GM12878 (cell line): Measurements from ENCODE around the gene C1QTNF12. TPM values are rescaled to one million over a fixed set of nuclear protein-coding genes. Genes with fewer than 3 reads are reported as not detected.

ENCODE experiments used
- FOXM1 ChIP-seq: IDR thresholded peaks from 2 replicates; pipeline ENCODE4 v1.6.1; 2012; ENCODE audit warnings: low read depth, mild to moderate bottlenecking, inconsistent platforms, low read length, moderate library complexity
- GATAD2B ChIP-seq: fragments of 450-650 bp; conservative IDR thresholded peaks from 2 replicates; pipeline ENCODE4 v1.6.1; 2017; ENCODE audit warnings: low read depth, mild to moderate bottlenecking, moderate library complexity
- KLF5 ChIP-seq: fragments of 450-650 bp; IDR thresholded peaks from 2 replicates; pipeline ENCODE4 v1.6.1; 2014; ENCODE audit warnings: mild to moderate bottlenecking; ENCODE audit not compliant: partially characterized antibody
- LARP7 ChIP-seq: fragments of 450-650 bp; IDR thresholded peaks from 2 replicates; pipeline ENCODE4 v1.6.1; 2017; ENCODE audit warnings: mild to moderate bottlenecking
- NRF1 ChIP-seq: conservative IDR thresholded peaks from 2 replicates; pipeline ENCODE4 v1.6.1; 2011; ENCODE audit warnings: mild to moderate bottlenecking, low read depth, low read length, improper control_type of control experiment
- RELA ChIP-seq: fragments of 450-650 bp; IDR thresholded peaks from 2 replicates; pipeline ENCODE4 v1.8.0; 2014; ENCODE audit warnings: borderline replicate concordance; ENCODE audit not compliant: partially characterized antibody
- SMC3 ChIP-seq: IDR thresholded peaks from 2 replicates; pipeline ENCODE4 v1.6.1; 2011; ENCODE audit warnings: low read length, improper control_type of control experiment, borderline replicate concordance
- TBL1XR1 ChIP-seq: IDR thresholded peaks from 2 replicates; pipeline ENCODE4 v1.6.1; 2012; ENCODE audit warnings: low read depth, low read length, improper control_type of control experiment
- ZSCAN29 ChIP-seq: fragments of 450-650 bp; IDR thresholded peaks from 2 replicates; pipeline ENCODE4 v1.6.1; 2017; ENCODE audit warnings: mild to moderate bottlenecking, moderate library complexity
- polyA plus RNA-seq, 11 experiments: library from polyadenylated mRNA; depleted of rRNA in 4 of 11; unstranded in 6 of 11; stranded (reverse) in 5 of 11; fragments of >200 nt; fragmentation: Nextera tagmentation in 4 of 11; fragmentation: Illumina TruSeq in 1 of 11; extraction: Ambion mirVana in 4 of 11; extraction: Trizol in 1 of 11; gene quantifications; 1 replicate in 1 of 11; 2 replicates in 10 of 11; pipeline versions ENCODE4 v1.2.1 to v1.2.3, GENCODE V29; 2011 to 2016; ENCODE audit warnings: inconsistent platforms in 2 of 11, missing spikeins in 2 of 11, low read depth in 1 of 11
- total RNA-seq, 4 experiments: library from RNA; depleted of rRNA in 3 of 4; stranded (reverse); fragments of >200 nt in 3 of 4; fragmentation: Illumina TruSeq in 1 of 4; extraction: Trizol in 1 of 4; gene quantifications; 2 replicates each; pipeline versions ENCODE4 v1.2.1 to v1.2.3, GENCODE V29; 2013 to 2021
- TF ChIP-seq, protein P1 (sequence below): fragments of 450-650 bp; formaldehyde crosslinking; IDR thresholded peaks from 2 replicates; pipeline ENCODE4 v1.4.0; 2020; ENCODE audit warnings: mild to moderate bottlenecking, moderate library complexity
- TF ChIP-seq, protein P2 (sequence below): fragments of 450-650 bp; IDR thresholded peaks from 2 replicates; pipeline ENCODE4 v1.6.1; 2016; ENCODE audit warnings: mild to moderate bottlenecking
- TF ChIP-seq, protein P3 (sequence below): fragments of 450-650 bp; IDR thresholded peaks from 2 replicates; pipeline ENCODE4 v1.6.1; 2017; ENCODE audit warnings: mild to moderate bottlenecking

The C1QTNF12 gene
- total and polyA plus RNA-seq, 10 of the 15 experiments (the other 5 are each of a cell fraction or from before 2014, with no cell fraction given): 0.17 to 1.0 (median 0.31) TPM; not detected in 5

DNA sequence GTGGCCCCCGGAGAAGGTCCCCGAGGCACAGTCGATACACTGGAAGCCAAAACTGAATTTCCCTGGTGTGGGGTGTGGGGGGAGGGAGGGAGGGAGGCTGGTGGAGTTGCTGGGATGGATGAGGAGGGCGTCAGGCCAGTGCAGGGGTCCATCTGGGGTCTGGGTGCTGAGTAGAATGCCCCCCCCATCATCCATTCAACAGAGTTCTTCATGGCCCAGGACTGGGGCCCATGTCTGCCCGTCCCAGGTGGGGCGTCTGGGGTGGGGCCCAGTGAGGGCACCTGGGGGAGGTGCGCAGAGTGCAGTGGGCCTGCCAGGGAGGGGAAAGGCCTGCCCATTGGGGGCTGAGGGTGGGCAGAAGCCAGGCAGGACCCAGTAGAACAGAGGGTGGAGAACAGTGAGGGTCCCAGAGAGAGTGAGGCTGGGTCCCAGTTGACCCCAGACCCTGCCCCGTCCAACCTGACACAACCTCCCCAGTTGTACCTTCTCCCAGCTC is 42.0 kb downstream of the C1QTNF12 start (continued):
- TF ChIP-seq, protein P1, sequence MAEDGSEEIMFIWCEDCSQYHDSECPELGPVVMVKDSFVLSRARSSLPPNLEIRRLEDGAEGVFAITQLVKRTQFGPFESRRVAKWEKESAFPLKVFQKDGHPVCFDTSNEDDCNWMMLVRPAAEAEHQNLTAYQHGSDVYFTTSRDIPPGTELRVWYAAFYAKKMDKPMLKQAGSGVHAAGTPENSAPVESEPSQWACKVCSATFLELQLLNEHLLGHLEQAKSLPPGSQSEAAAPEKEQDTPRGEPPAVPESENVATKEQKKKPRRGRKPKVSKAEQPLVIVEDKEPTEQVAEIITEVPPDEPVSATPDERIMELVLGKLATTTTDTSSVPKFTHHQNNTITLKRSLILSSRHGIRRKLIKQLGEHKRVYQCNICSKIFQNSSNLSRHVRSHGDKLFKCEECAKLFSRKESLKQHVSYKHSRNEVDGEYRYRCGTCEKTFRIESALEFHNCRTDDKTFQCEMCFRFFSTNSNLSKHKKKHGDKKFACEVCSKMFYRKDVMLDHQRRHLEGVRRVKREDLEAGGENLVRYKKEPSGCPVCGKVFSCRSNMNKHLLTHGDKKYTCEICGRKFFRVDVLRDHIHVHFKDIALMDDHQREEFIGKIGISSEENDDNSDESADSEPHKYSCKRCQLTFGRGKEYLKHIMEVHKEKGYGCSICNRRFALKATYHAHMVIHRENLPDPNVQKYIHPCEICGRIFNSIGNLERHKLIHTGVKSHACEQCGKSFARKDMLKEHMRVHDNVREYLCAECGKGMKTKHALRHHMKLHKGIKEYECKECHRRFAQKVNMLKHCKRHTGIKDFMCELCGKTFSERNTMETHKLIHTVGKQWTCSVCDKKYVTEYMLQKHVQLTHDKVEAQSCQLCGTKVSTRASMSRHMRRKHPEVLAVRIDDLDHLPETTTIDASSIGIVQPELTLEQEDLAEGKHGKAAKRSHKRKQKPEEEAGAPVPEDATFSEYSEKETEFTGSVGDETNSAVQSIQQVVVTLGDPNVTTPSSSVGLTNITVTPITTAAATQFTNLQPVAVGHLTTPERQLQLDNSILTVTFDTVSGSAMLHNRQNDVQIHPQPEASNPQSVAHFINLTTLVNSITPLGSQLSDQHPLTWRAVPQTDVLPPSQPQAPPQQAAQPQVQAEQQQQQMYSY (CRISPR knock-in tag): no peak
- TF ChIP-seq RELA: no peak
- TF ChIP-seq TBL1XR1: no peak
- TF ChIP-seq NRF1: no peak
- no peak for TF ChIP-seq ZSCAN29
- TF ChIP-seq, protein P2, sequence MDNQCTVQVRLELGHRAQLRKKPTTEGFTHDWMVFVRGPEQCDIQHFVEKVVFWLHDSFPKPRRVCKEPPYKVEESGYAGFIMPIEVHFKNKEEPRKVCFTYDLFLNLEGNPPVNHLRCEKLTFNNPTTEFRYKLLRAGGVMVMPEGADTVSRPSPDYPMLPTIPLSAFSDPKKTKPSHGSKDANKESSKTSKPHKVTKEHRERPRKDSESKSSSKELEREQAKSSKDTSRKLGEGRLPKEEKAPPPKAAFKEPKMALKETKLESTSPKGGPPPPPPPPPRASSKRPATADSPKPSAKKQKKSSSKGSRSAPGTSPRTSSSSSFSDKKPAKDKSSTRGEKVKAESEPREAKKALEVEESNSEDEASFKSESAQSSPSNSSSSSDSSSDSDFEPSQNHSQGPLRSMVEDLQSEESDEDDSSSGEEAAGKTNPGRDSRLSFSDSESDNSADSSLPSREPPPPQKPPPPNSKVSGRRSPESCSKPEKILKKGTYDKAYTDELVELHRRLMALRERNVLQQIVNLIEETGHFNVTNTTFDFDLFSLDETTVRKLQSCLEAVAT: no peak
- no peak for TF ChIP-seq GATAD2B
- no peak for TF ChIP-seq FOXM1
- no peak for TF ChIP-seq SMC3
- TF ChIP-seq, protein P3, sequence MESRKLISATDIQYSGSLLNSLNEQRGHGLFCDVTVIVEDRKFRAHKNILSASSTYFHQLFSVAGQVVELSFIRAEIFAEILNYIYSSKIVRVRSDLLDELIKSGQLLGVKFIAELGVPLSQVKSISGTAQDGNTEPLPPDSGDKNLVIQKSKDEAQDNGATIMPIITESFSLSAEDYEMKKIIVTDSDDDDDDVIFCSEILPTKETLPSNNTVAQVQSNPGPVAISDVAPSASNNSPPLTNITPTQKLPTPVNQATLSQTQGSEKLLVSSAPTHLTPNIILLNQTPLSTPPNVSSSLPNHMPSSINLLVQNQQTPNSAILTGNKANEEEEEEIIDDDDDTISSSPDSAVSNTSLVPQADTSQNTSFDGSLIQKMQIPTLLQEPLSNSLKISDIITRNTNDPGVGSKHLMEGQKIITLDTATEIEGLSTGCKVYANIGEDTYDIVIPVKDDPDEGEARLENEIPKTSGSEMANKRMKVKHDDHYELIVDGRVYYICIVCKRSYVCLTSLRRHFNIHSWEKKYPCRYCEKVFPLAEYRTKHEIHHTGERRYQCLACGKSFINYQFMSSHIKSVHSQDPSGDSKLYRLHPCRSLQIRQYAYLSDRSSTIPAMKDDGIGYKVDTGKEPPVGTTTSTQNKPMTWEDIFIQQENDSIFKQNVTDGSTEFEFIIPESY: no peak
- no peak for TF ChIP-seq KLF5
- TF ChIP-seq LARP7: no peak
